GM19397 (cell line): ENCODE results near the gene SCAF1.

Source experiments
- ATAC-seq: cut with Tn5 transposase; IDR thresholded peaks from one replicate; pipeline ENCODE4 v1.9.1; 2021; ENCODE audit warnings: mild to moderate bottlenecking, moderate library complexity; ENCODE audit not compliant: unreplicated experiment

Gene SCAF1

DNA sequence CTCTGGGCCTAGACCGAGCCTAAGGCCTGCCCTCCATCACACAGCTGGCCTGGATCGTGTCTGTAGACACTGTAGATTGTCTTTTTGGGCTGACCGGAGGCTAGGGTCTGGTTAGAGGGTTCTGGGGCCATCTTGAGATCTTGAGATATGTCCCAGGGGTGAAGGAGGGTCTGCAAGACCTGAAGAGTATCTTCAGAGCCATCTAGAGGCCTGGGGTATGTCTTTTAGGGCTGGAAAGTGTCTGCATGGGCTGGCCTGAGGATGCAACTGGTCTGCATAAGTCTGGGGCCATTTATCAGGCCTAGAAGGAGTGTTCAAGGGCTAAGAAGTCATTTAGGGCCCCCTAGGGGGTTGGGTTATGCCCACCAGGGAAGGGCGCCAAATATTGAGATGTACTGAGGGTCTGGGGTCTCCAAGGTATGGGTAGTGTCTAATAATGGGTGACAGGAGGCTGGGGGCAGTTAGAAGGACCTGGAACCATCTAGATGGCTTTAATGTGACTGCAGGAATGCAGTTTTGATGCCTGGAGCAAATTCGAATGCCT is 555 bp downstream of the SCAF1 start:
- ATAC-seq: no peak

DNA sequence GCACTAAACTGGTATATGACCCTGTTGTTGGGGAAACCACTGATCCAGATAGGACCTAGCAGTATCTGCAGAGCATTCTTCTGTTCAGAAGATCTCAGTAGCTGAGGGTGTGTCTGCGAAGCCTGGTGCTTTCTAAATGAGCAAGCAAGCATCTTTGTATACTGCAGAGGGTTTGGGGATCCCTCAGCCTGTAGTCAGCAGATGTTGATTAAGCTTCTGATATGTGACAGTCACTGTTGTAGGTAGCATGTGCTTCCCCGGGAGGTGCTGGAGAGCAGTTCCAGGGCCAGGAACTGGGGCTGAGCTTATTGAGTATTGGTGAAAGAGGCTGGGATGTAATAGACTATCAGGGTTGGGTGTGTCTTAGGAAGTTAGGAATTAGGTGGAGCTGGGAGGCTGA is 1.5 kb downstream of the SCAF1 start:
- ATAC-seq: no peak

DNA sequence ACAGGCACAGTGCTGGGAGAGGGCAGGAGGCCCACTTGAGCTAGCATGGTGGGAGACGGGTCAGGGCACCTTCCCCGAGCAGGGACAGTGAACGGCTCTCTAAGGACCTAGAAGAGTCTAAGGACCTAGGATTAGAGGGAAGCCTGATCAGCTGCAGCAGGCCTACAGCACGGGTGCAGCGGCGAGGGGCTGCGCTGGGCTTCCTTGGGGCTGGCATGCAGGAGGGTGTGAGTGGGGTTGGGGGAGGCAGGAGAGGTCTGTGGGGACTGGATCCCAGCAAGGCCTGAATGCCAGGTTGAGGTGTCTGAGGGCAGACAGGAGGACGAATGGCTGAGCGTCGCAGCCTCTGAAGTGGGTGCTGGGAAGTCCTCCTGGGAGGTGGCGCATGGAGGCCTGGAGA is 3.6 kb downstream of the SCAF1 start:
- no peak for ATAC-seq

DNA sequence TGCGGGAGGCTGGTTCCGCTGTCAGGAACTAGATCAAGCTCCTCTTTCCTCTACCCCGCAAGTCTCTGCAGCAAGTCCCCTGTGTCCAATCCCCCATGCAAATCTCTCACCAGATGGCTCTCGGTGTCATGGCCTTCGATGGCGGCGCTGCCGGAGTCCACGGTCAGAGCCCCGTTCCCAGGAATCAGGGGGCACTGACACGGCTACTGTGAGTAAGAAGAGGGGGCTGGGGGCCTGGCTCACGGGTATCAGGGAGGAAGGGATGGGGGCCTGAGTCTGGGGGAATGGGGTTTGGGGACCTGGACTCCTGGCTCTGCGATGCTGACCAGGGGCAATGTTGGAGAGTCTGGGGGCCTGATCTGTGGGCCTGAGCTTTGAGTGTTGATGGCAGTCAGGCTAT is 4.0 kb downstream of the SCAF1 start:
- no peak for ATAC-seq

- no peak for ATAC-seq
Measured at GRCh38 chr19:49646586-49646985, 4.6 kb downstream of the SCAF1 start.

DNA sequence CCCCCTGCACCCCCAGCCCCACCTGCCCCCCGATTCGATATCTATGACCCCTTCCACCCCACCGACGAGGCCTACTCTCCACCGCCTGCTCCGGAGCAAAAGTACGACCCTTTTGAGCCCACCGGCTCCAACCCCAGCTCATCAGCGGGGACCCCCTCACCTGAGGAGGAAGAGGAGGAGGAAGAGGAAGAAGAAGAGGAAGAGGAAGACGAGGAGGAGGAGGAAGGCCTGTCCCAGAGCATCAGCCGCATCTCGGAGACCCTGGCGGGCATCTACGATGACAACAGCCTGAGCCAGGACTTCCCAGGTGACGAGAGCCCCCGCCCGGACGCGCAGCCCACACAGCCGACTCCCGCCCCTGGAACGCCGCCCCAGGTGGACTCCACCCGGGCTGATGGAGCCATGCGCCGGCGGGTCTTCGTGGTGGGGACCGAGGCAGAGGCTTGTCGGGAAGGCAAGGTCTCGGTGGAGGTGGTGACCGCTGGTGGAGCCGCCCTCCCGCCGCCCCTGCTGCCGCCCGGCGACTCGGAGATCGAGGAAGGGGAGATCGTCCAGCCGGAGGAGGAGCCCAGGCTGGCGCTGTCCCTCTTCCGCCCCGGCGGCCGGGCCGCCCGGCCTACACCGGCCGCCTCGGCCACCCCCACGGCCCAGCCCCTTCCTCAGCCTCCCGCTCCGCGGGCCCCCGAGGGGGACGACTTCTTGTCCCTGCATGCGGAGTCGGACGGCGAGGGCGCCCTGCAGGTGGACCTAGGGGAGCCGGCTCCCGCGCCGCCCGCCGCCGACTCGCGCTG is 9.2 kb downstream of the SCAF1 start:
- no peak for ATAC-seq

DNA sequence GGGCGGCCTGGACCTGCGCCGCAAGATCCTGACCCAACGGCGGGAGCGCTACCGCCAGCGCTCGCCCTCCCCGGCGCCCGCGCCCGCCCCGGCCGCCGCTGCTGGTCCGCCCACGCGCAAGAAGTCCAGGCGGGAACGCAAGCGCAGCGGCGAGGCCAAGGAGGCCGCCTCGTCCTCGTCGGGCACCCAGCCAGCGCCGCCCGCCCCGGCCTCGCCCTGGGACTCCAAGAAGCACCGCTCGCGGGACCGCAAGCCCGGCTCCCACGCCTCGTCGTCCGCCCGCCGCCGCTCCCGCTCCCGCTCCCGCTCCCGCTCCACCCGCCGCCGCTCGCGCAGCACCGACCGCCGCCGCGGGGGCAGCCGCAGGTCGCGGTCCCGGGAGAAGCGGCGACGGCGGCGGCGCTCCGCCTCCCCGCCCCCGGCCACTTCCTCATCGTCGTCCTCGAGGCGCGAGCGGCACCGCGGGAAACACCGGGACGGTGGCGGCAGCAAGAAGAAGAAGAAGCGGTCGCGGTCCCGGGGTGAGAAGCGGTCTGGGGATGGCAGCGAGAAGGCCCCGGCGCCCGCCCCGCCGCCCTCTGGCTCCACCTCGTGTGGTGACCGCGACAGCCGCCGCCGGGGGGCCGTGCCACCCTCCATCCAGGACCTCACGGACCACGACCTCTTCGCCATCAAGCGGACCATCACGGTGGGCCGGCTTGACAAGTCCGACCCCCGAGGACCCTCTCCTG is 10.0 kb downstream of the SCAF1 start:
- no peak for ATAC-seq

DNA sequence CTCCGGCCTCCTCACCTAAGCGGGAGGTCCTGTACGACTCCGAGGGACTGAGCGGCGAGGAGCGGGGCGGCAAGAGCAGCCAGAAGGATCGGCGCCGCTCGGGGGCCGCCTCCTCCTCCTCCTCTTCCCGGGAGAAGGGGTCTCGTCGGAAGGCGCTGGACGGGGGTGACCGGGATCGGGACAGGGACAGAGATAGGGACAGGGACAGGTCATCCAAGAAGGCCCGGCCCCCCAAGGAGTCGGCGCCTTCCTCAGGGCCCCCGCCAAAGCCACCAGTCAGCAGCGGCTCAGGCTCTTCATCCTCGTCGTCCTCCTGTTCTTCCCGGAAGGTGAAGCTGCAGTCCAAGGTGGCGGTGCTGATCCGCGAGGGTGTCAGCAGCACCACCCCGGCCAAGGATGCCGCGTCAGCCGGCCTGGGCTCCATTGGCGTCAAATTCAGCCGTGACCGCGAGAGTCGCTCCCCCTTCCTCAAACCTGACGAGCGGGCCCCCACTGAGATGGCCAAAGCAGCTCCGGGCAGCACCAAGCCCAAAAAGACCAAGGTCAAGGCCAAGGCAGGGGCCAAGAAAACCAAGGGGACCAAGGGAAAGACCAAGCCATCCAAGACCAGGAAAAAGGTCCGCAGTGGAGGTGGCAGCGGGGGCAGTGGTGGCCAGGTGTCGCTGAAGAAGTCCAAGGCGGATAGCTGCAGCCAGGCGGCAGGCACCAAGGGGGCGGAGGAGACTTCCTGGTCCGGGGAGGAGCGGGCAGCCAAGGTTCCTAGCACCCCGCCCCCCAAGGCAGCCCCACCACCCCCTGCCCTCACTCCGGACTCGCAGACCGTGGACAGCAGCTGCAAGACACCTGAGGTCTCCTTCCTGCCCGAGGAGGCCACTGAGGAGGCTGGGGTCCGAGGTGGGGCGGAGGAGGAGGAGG is 10.8 kb downstream of the SCAF1 start:
- ATAC-seq: no peak

DNA sequence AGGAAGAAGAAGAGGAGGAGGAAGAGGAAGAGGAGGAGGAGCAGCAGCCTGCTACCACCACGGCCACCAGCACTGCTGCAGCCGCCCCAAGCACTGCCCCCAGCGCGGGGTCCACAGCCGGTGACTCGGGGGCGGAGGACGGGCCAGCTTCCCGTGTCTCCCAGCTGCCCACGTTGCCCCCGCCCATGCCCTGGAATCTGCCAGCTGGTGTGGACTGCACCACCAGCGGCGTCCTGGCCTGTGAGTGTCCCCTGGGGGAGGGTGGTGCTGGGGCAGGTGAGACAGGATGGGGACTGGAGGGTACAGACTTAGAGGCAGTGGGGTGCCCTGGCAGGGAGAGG is 11.4 kb downstream of the SCAF1 start:
- ATAC-seq: no peak

DNA sequence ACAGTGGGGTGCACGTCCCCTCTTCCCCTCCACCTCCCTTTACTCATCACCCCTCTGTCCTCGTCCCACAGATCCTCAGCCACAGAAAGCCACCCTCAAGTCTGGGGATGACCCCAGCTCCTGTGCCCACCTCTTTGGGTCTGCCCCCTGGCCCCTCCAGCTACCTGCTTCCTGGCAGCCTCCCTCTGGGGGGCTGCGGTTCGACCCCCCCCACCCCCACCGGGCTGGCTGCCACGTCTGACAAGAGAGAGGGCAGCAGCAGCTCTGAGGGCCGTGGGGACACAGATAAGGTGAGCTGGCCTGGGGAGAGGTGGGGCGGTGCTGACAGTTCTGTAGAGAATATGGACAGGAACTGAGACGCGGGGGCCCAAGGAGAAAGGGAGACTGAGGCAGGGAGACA is 12.6 kb downstream of the SCAF1 start:
- no peak for ATAC-seq

GRCh38 chr19:49655570-49656455 is 13.8 kb downstream of the SCAF1 start:
- no peak for ATAC-seq

DNA sequence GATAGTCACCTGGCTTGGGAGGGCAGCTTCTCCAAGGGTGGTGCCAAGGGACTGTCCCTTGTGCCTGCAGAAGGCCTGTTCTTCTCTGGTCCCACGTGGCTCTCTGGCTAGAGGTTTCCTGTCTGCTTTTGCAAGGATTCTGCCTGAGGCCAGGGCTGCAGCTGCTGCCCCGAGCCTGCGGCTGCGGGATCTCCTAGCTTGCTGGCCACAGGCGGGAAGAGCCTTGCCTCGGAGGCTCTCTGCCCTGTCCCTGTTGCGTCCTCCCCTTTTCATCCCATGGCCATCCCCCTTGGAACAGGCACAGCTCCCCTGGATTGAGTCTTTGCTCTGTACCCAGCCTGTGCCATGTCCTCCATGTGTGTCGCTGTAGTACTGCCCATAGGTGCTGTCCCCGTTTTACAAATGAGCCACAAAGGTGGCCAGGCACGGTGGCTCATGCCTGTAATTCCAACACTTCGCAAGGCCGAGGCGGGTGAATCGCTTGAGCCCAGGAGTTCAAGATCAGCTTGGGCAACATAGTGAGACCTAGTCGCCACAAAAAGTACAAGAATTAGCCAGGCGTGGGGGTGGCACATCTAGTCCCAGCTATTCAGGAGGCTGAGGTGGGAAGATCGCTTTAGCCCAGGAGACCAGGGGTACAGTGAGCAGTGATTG is 14.6 kb downstream of the SCAF1 start:
- ATAC-seq: no peak

GRCh38 chr19:49657493-49658138 is 15.6 kb downstream of the SCAF1 start:
- no peak for ATAC-seq

GRCh38 chr19:49658139-49658517 is 16.1 kb downstream of the SCAF1 start:
- ATAC-seq: no peak

GRCh38 chr19:49658566-49659442 is 16.8 kb downstream of the SCAF1 start:
- ATAC-seq: no peak

GRCh38 chr19:49660338-49660961 is 18.4 kb downstream of the SCAF1 start:
- no peak for ATAC-seq

GRCh38 chr19:49662011-49662410 is 20.0 kb downstream of the SCAF1 start:
- no peak for ATAC-seq

GRCh38 chr19:49663224-49663623 is 21.2 kb downstream of the SCAF1 start:
- no peak for ATAC-seq
